ENCODE measurements around the gene MAB21L3. TPM values are rescaled to one million over a fixed set of nuclear protein-coding genes. Genes with fewer than 3 reads are reported as not detected.

Gene MAB21L3
- total and polyA plus RNA-seq, 2 of the 13 experiments (the other 11 are each of a cell fraction or from before 2014, with no cell fraction given) = 0.55 to 4.1 TPM

GRCh38 chr1:116176306-116176789 is 65.1 kb downstream of the MAB21L3 start (continued):
- TF ChIP-seq PLRG1 (conservative IDR thresholded peaks at IDR 0.05) (no peak), RFXANK (CRISPR knock-in tag; IDR thresholded peaks at IDR 0.05) (no peak), PLSCR1 (CRISPR knock-in tag; IDR thresholded peaks at IDR 0.05; ENCODE audit: borderline replicate concordance) (no peak), ZNF607 (CRISPR knock-in tag; IDR thresholded peaks at IDR 0.05; ENCODE audit: borderline replicate concordance) (no peak), TEAD3 (CRISPR knock-in tag; optimal IDR thresholded peaks at IDR 0.05; ENCODE audit: borderline replicate concordance) (peak; percentile 49), YY1 (IDR thresholded peaks at IDR 0.05; ENCODE audit: insufficient read depth, insufficient replicate concordance, low read depth, low read length) (no peak), TEAD2 (CRISPR knock-in tag; IDR thresholded peaks at IDR 0.05) (no peak), ZNF792 (CRISPR knock-in tag; IDR thresholded peaks at IDR 0.05) (no peak), NCOA5 (CRISPR knock-in tag; IDR thresholded peaks at IDR 0.05) (no peak), FOXA1 (IDR thresholded peaks at IDR 0.05) (no peak), FOXA1 (CRISPR knock-in tag; IDR thresholded peaks at IDR 0.05) (peak; percentile 35; the same call in 1 of the 2 replicates), HNF4G (IDR thresholded peaks at IDR 0.05; ENCODE audit: borderline replicate concordance, low read depth, low read length) (peak; percentile 32; the same call in 1 of the 2 replicates), HNF4G (CRISPR knock-in tag; IDR thresholded peaks at IDR 0.05; ENCODE audit: borderline replicate concordance, low read depth) (peak; percentile 66; the same call in 1 of the 2 replicates), THYN1 (CRISPR knock-in tag; IDR thresholded peaks at IDR 0.05; ENCODE audit: borderline replicate concordance, low read depth) (no peak), NCOA2 (CRISPR knock-in tag; IDR thresholded peaks at IDR 0.05) (peak; percentile 94), CENPT (CRISPR knock-in tag; IDR thresholded peaks at IDR 0.05; ENCODE audit: low read depth) (no peak), SP5 (CRISPR knock-in tag; IDR thresholded peaks at IDR 0.05; ENCODE audit: borderline replicate concordance, low read depth) (0 out of 2 replicates have a peak, but pooled peaks have one; percentile 8), GATAD1 (CRISPR knock-in tag; IDR thresholded peaks at IDR 0.05) (no peak)
- TF ChIP-seq, protein P1, sequence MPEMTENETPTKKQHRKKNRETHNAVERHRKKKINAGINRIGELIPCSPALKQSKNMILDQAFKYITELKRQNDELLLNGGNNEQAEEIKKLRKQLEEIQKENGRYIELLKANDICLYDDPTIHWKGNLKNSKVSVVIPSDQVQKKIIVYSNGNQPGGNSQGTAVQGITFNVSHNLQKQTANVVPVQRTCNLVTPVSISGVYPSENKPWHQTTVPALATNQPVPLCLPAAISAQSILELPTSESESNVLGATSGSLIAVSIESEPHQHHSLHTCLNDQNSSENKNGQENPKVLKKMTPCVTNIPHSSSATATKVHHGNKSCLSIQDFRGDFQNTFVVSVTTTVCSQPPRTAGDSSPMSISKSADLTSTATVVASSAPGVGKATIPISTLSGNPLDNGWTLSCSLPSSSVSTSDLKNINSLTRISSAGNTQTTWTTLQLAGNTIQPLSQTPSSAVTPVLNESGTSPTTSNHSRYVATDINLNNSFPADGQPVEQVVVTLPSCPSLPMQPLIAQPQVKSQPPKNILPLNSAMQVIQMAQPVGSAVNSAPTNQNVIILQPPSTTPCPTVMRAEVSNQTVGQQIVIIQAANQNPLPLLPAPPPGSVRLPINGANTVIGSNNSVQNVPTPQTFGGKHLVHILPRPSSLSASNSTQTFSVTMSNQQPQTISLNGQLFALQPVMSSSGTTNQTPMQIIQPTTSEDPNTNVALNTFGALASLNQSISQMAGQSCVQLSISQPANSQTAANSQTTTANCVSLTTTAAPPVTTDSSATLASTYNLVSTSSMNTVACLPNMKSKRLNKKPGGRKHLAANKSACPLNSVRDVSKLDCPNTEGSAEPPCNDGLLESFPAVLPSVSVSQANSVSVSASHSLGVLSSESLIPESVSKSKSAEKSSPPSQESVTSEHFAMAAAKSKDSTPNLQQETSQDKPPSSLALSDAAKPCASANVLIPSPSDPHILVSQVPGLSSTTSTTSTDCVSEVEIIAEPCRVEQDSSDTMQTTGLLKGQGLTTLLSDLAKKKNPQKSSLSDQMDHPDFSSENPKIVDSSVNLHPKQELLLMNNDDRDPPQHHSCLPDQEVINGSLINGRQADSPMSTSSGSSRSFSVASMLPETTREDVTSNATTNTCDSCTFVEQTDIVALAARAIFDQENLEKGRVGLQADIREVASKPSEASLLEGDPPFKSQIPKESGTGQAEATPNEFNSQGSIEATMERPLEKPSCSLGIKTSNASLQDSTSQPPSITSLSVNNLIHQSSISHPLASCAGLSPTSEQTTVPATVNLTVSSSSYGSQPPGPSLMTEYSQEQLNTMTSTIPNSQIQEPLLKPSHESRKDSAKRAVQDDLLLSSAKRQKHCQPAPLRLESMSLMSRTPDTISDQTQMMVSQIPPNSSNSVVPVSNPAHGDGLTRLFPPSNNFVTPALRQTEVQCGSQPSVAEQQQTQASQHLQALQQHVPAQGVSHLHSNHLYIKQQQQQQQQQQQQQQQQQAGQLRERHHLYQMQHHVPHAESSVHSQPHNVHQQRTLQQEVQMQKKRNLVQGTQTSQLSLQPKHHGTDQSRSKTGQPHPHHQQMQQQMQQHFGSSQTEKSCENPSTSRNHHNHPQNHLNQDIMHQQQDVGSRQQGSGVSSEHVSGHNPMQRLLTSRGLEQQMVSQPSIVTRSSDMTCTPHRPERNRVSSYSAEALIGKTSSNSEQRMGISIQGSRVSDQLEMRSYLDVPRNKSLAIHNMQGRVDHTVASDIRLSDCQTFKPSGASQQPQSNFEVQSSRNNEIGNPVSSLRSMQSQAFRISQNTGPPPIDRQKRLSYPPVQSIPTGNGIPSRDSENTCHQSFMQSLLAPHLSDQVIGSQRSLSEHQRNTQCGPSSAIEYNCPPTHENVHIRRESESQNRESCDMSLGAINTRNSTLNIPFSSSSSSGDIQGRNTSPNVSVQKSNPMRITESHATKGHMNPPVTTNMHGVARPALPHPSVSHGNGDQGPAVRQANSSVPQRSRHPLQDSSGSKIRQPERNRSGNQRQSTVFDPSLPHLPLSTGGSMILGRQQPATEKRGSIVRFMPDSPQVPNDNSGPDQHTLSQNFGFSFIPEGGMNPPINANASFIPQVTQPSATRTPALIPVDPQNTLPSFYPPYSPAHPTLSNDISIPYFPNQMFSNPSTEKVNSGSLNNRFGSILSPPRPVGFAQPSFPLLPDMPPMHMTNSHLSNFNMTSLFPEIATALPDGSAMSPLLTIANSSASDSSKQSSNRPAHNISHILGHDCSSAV (CRISPR knock-in tag; IDR thresholded peaks at IDR 0.05; ENCODE audit: borderline replicate concordance) = no peak
- TF ChIP-seq, protein P2, sequence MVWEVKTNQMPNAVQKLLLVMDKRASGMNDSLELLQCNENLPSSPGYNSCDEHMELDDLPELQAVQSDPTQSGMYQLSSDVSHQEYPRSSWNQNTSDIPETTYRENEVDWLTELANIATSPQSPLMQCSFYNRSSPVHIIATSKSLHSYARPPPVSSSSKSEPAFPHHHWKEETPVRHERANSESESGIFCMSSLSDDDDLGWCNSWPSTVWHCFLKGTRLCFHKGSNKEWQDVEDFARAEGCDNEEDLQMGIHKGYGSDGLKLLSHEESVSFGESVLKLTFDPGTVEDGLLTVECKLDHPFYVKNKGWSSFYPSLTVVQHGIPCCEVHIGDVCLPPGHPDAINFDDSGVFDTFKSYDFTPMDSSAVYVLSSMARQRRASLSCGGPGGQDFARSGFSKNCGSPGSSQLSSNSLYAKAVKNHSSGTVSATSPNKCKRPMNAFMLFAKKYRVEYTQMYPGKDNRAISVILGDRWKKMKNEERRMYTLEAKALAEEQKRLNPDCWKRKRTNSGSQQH (CRISPR knock-in tag; IDR thresholded peaks at IDR 0.05; ENCODE audit: low read depth) = no peak
- TF ChIP-seq, protein P3, sequence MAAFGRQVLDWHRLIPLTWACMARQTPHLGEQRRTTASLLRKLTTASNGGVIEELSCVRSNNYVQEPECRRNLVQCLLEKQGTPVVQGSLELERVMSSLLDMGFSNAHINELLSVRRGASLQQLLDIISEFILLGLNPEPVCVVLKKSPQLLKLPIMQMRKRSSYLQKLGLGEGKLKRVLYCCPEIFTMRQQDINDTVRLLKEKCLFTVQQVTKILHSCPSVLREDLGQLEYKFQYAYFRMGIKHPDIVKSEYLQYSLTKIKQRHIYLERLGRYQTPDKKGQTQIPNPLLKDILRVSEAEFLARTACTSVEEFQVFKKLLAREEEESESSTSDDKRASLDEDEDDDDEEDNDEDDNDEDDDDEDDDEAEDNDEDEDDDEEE (CRISPR knock-in tag; IDR thresholded peaks at IDR 0.05) = no peak
